Heart left ventricle (tissue), 16 donors: Measurements from ENCODE around the gene FYCO1. TPM values are rescaled to one million over a fixed set of nuclear protein-coding genes. Genes with fewer than 3 reads are reported as not detected.
A peak's percentile ranks its signal among the peaks of the same experiment; 100 is the strongest.

Source experiments
- ATAC-seq, 4 donors: fragments of 200-7000 bp; cut with Tn5 transposase; one replicate each; pipeline ENCODE4 v1.9.1; 2020 to 2022; ENCODE audit warnings: moderate library complexity in 4 of 4, mild to moderate bottlenecking in 3 of 4, moderate number of reproducible peaks in 1 of 4
- DNase-seq, 5 donors: peaks; one replicate each; pipeline ENCODE4 v3.0.0-alpha.2; 2020
- H3K27ac ChIP-seq, 12 donors: fragments of 200-600 bp; sonication (generic) in 4 of 12; one replicate each; pipeline versions ENCODE4 v1.5.0 to v1.8.0; 2016 to 2022; ENCODE audit warnings: mild to moderate bottlenecking in 2 of 12
- H3K27me3 ChIP-seq, 9 donors: fragments of 200-600 bp; sonication (generic) in 2 of 9; one replicate each; pipeline versions ENCODE4 v1.5.1 to v1.8.0; 2016 to 2022; ENCODE audit warnings: mild to moderate bottlenecking in 3 of 9
- H3K36me3 ChIP-seq, 9 donors: fragments of 200-600 bp; sonication (generic) in 2 of 9; one replicate each; pipeline versions ENCODE4 v1.5.0 to v1.8.0; 2018 to 2022; ENCODE audit warnings: mild to moderate bottlenecking in 2 of 9
- H3K4me1 ChIP-seq, 12 donors: fragments of 200-600 bp; sonication (generic) in 4 of 12; one replicate each; pipeline versions ENCODE4 v1.5.0 to v1.8.0; 2016 to 2022; ENCODE audit warnings: mild to moderate bottlenecking in 3 of 12
- H3K4me3 ChIP-seq, 12 donors: fragments of 200-600 bp; sonication (generic) in 4 of 12; one replicate each; pipeline versions ENCODE4 v1.5.0 to v1.8.0; 2017 to 2022; ENCODE audit warnings: mild to moderate bottlenecking in 9 of 12, moderate library complexity in 4 of 12
- H3K9me3 ChIP-seq, 12 donors: fragments of 200-600 bp; sonication (generic) in 4 of 12; one replicate each; pipeline versions ENCODE4 v1.5.0 to v1.8.0; 2016 to 2022; ENCODE audit warnings: mild to moderate bottlenecking in 1 of 12
- CTCF ChIP-seq, 12 donors: fragments of 200-600 bp; sonication (generic) in 4 of 12; IDR thresholded peaks; one replicate each; pipeline versions ENCODE4 v1.5.0 to v1.8.0; 2018 to 2022; ENCODE audit warnings: antibody characterized with exemption in 12 of 12, mild to moderate bottlenecking in 5 of 12
- POLR2A ChIP-seq, 2 donors: fragments of 450-650 bp; IDR thresholded peaks; one replicate each; pipeline ENCODE4 v1.6.1; 2017; ENCODE audit warnings: antibody characterized with exemption in 2 of 2, mild to moderate bottlenecking in 2 of 2, moderate library complexity in 2 of 2
- WGBS, 4 donors: extraction: QIAGEN DNeasy Blood & Tissue Kit in 2 of 4; methylation state at CpG; one replicate each; pipeline versions ENCODE4 v1.1.5 to v1.1.7; 2013 to 2018; 5-methylcytosine and 5-hydroxymethylcytosine counted together
- intact Hi-C, 10 donors: fragments of 100-400 bp; cut with DNase I; formaldehyde crosslinking; loops; one replicate each; pipeline versions ENCODE4 v1.11.1 to v1.14.2; 2022
- polyA plus RNA-seq, 2 donors: library from polyadenylated mRNA; stranded (reverse); fragments of 200-250 nt; gene quantifications; one replicate each; pipeline ENCODE4 v1.2.3, GENCODE V29; 2013
- total RNA-seq, 9 donors: library from RNA; depleted of rRNA in 2 of 9; stranded (reverse); fragments of >200 nt in 2 of 9; fragmentation: NEBNext Ultra II Directional in 3 of 9; extraction: Animal tissue kit (Norgen Biotek cat#: 25700) in 3 of 9; gene quantifications; one replicate each; pipeline versions ENCODE4 v1.1.0 to v1.2.4, GENCODE V29; 2016 to 2023
- donor health status: ischemic (EF 13 %, LVEDD 7.1; RV severe dilation, severe dysfunction).
- donor health status: healthy with polysubstance abuse.
- donor health status: DM: no; HTN: yes; CAD: no.
- donor health status: DM: no; HTN: no; CAD: no.
- donor health status: ischemic (EF 25% LVEDD 6.9; RV normal size, moderate dysfunction).
- donor health status: ischemic (EF 25% LVEDD 5.7; RV mildly dilated, moderate dysfunction).
- donor health status: healthy.
- donor health status: DM: yes; HTN: yes; CAD: no.
- donor health status: ischemic (EF 35%, LVEDD 5.7; RV mildly dilated, moderate dysfunction).
- donor health status: nonischemic (EF 11% LVEDD 7.7; RV severe dilation, severe dysfunction).
- donor health status: DM: yes; HTN: yes; CAD: no.
- donor health status: PGD.
- donor health status: ischemic (EF 29% LVEDD 5.4; RV normal size, mild dysfunction).
- donor health status: nonischemic (EF 23%, LVEDD 6.1; RV moderate dilation, normal function).

Gene FYCO1
- total and polyA plus RNA-seq, 11 donors, result 18.5 to 195 (median 139) TPM

GRCh38 chr3:45990181-45990580 is 5.4 kb downstream of the FYCO1 start:
- intact Hi-C loops, result loop anchor here in 1 of 10 donors (10.0 kb wide), 1 partner anchor 85 kb away; no protein-coding TSS in a partner anchor
- DNase-seq (no peak), ATAC-seq (no peak)
- Histone ChIP-seq H3K9me3 (no peaks in the 10 kb centered on the region), H3K27me3 (no peaks in the 10 kb centered on the region), H3K4me1 (peaks cover 14 to 99% (median 90%) of the 10 kb centered on the region in 12 donors), H3K4me3 (no peak overlapping the region), H3K36me3 (no peaks in the 10 kb centered on the region), H3K27ac (peak overlapping the region in 11 of 12 donors; percentile 78 to 98 (median 96))
- 38 to 51% (median 42%) methylated on average over 3 of the region's 3 CpGs for WGBS, 4 donors
- no peak for TF ChIP-seq POLR2A (IDR thresholded peaks at IDR 0.05)
- no peak for TF ChIP-seq CTCF (IDR thresholded peaks at IDR 0.05)

GRCh38 chr3:45988804-45989203 is 6.8 kb downstream of the FYCO1 start:
- TF ChIP-seq POLR2A (IDR thresholded peaks at IDR 0.05) (no peak), CTCF (IDR thresholded peaks at IDR 0.05) (no peak)
- peaks cover 16 to 100% (median 92%) of the 10 kb centered on the region in 12 donors for H3K4me1 ChIP-seq
- no peaks in the 10 kb centered on the region for H3K9me3 ChIP-seq
- H3K27me3 ChIP-seq, result no peaks in the 10 kb centered on the region
- intact Hi-C loops, result loop anchor here in 1 of 10 donors (5.0 kb wide), 1 partner anchor 88 kb away; no protein-coding TSS in a partner anchor
- peak overlapping the region in 11 of 12 donors; percentile 78 to 98 (median 96) for H3K27ac ChIP-seq
- ATAC-seq (no peak), DNase-seq (no peak)
- peaks cover 0 to 13% (median 10%) of the 10 kb centered on the region in 9 donors for H3K36me3 ChIP-seq
- WGBS, 4 donors, result 76 to 84% (median 81%) methylated on average over 2 of the region's 2 CpGs
- no peak overlapping the region for H3K4me3 ChIP-seq

- intact Hi-C loops, result loop anchor here in 1 of 10 donors (5.0 kb wide), 1 partner anchor 89 kb away; no protein-coding TSS in a partner anchor
- ATAC-seq (peak in 1 of 4 donors; percentile 4), DNase-seq (no peak)
- H3K27ac ChIP-seq, result peak overlapping the region; percentile 78 to 98 (median 96)
- peaks cover 0 to 18% (median 14%) of the 10 kb centered on the region in 9 donors for H3K36me3 ChIP-seq
- H3K4me1 ChIP-seq, result peaks cover 18 to 100% (median 90%) of the 10 kb centered on the region in 12 donors
- TF ChIP-seq POLR2A (IDR thresholded peaks at IDR 0.05) (no peak), CTCF (IDR thresholded peaks at IDR 0.05) (no peak)
- H3K4me3 ChIP-seq, result no peak overlapping the region
- H3K27me3 ChIP-seq, result no peaks in the 10 kb centered on the region
- no peaks in the 10 kb centered on the region for H3K9me3 ChIP-seq
- WGBS, 4 donors, result 56 to 70% (median 61%) methylated on average over 4 of the region's 4 CpGs
Observed at GRCh38 chr3:45988362-45988761, 7.3 kb downstream of the FYCO1 start.

GRCh38 chr3:45987368-45988291 is 8.0 kb downstream of the FYCO1 start:
- WGBS, 4 donors, result 7 to 23% (median 13%) methylated on average over 6 to 8 of the region's 8 CpGs
- intact Hi-C loops, result loop anchor here in 1 of 10 donors (5.0 kb wide), 1 partner anchor 90 kb away; no protein-coding TSS in a partner anchor
- DNase-seq (peak in 3 of 5 donors; percentile 29 to 70 (median 46)), ATAC-seq (peak in 3 of 4 donors; percentile 4 to 10 (median 6))
- no peaks in the 10 kb centered on the region for H3K9me3 ChIP-seq
- no peaks in the 10 kb centered on the region for H3K27me3 ChIP-seq
- H3K4me1 ChIP-seq, result peaks cover 18 to 99% (median 84%) of the 10 kb centered on the region in 12 donors
- peaks cover 0 to 25% (median 21%) of the 10 kb centered on the region in 9 donors for H3K36me3 ChIP-seq
- TF ChIP-seq CTCF (IDR thresholded peaks at IDR 0.05), result no peak
- no peak for TF ChIP-seq POLR2A (IDR thresholded peaks at IDR 0.05)
- peak overlapping the region; percentile 78 to 98 (median 96) for H3K27ac ChIP-seq
- no peak overlapping the region for H3K4me3 ChIP-seq
